DND-41 (cell line): ENCODE measurements around the gene TMEM63B.

Experiments
- CTCF ChIP-seq: IDR thresholded peaks from 2 replicates; pipeline ENCODE4 v1.5.1; 2012; ENCODE audit warnings: borderline replicate concordance, low read length, moderate library complexity, mild to moderate bottlenecking; ENCODE audit not compliant: poor library complexity, severe bottlenecking; ENCODE audit errors: extremely low read depth
- EZH2 ChIP-seq: IDR thresholded peaks from 3 replicates; pipeline ENCODE4 v1.6.1; 2012; ENCODE audit warnings: borderline replicate concordance, low read depth, mild to moderate bottlenecking, moderate library complexity, low read length, inconsistent platforms; ENCODE audit not compliant: severe bottlenecking

GRCh38 chr6:44094403-44095242, 32.7 kb upstream of the TMEM63B start:
- TF ChIP-seq CTCF (no peak), EZH2 (no peak)
